Stimulated activated CD8-positive, alpha-beta memory T cell treated with anti-CD3 and anti-CD28 coated beads, Interleukin-4, amount 100 ng/mL, for 4 hours (primary cell): ENCODE results near the gene ACR.

ENCODE experiments used
- DNase-seq, 2 donors: peaks; one replicate each; pipeline ENCODE4 v3.0.0-alpha.2; 2020; ENCODE audit warnings: low read depth in 2 of 2, low spot score in 1 of 2

ACR gene

DNA sequence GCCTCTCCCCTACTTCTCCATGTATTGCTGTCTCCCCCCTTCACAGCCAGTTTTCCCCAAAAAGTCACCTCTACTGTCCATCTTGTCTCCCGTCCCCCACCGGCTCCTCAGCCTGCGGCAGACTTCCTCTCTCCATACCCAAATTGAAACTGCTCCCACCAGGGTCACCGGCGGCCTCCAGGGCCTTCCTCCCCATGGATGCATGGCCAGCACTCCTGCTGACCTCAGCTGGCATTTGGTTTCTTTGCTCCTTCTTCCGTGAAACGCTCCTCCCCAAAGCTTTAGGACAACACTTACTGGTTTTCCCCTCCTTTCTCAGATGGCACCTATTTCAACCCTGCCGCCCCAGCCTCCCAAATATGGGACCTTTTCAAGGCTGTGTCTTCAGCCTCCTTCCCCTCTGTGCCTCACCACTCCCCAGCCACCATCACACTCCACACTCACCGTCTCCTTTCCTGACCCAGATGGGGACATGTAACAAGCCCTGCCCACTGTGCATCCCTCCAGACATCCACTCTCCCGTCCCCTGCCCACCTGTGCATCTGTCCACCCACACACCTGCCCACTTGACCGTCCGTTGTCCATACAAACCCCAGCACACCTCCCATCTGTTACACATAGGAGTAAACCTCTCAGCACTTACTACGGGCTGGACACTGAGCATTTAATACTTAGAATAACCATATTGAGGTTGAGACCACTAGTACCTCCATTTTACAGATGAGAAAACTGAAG is 21.5 kb upstream of the ACR start:
- no peak for DNase-seq

DNA sequence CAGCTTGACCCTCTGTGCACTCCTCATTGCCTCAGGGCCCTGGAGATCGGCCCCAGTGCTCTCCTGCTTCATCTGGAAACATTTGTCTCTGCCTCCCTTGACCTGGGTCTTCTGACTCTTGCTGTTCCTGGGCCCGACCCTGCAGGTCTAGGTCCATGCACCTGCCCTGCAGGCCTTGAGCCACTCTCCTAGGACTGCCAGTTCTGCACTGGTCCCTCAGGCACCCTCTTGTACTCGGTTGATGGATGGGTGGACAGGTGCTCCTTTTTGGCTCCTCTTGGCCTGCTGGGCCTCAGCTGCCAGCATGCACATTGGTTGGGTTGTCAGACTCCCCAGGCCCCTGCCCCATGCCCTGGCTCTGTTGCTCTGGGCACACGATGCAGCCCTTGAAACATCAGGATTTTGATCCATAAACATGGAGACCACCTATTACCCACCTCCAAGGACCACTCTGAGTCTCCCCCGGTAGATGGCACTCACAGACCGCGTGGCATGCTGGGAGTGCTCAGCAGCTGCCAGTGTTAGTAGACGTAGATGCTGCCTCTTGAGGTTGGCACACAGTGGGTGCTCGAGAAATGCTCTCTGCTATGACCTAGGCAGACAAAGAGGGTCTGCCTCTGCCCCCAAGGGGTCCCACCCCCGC is 20.2 kb upstream of the ACR start:
- no peak for DNase-seq

- no peak for DNase-seq
Measured at GRCh38 chr22:50718352-50718709, 19.7 kb upstream of the ACR start.

DNA sequence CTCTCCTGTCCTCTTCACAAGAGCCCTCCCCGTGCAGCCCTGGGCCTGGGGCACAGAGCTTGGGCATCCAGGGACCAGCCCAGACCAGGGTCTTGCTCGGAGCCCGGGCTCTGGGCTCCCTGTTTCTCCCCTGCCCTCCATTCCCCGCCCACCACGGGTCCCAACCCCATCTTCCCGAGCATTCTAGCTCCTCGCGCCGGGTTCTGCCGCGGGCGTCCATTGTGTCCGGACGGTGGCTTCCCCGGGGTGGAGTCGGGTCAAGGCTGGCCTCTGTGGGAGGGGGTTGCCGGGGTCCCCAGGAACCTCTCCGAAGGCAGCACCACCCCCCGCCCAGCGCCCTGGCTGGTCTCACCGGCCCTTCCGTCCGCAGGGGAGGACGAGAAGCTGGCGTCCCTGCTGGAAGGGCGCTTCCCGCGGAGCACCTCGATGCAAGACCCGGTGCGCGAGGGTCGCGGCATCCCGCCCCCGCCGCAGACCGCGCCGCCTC is 18.1 kb upstream of the ACR start:
- no peak for DNase-seq

DNA sequence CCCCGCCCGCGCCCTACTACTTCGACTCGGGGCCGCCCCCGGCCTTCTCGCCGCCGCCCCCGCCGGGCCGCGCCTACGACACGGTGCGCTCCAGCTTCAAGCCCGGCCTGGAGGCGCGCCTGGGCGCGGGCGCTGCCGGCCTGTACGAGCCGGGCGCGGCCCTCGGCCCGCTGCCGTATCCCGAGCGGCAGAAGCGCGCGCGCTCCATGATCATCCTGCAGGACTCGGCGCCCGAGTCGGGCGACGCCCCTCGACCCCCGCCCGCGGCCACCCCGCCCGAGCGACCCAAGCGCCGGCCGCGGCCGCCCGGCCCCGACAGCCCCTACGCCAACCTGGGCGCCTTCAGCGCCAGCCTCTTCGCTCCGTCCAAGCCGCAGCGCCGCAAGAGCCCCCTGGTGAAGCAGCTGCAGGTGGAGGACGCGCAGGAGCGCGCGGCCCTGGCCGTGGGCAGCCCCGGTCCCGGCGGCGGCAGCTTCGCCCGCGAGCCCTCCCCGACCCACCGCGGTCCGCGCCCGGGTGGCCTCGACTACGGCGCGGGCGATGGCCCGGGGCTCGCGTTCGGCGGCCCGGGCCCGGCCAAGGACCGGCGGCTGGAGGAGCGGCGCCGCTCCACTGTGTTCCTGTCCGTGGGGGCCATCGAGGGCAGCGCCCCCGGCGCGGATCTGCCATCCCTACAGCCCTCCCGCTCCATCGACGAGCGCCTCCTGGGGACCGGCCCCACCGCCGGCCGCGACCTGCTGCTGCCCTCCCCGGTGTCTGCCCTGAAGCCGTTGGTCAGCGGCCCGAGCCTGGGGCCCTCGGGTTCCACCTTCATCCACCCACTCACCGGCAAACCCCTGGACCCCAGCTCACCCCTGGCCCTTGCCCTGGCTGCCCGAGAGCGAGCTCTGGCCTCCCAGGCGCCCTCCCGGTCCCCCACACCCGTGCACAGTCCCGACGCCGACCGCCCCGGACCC is 17.4 kb upstream of the ACR start:
- no peak for DNase-seq

DNA sequence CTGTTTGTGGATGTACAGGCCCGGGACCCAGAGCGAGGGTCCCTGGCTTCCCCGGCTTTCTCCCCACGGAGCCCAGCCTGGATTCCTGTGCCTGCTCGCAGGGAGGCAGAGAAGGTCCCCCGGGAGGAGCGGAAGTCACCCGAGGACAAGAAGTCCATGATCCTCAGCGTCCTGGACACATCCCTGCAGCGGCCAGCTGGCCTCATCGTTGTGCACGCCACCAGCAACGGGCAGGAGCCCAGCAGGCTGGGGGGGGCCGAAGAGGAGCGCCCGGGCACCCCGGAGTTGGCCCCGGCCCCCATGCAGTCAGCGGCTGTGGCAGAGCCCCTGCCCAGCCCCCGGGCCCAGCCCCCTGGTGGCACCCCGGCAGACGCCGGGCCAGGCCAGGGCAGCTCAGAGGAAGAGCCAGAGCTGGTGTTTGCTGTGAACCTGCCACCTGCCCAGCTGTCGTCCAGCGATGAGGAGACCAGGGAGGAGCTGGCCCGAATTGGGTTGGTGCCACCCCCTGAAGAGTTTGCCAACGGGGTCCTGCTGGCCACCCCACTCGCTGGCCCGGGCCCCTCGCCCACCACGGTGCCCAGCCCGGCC is 16.7 kb upstream of the ACR start:
- no peak for DNase-seq

- no peak for DNase-seq
Measured at GRCh38 chr22:50722048-50722701, 15.8 kb upstream of the ACR start.

DNA sequence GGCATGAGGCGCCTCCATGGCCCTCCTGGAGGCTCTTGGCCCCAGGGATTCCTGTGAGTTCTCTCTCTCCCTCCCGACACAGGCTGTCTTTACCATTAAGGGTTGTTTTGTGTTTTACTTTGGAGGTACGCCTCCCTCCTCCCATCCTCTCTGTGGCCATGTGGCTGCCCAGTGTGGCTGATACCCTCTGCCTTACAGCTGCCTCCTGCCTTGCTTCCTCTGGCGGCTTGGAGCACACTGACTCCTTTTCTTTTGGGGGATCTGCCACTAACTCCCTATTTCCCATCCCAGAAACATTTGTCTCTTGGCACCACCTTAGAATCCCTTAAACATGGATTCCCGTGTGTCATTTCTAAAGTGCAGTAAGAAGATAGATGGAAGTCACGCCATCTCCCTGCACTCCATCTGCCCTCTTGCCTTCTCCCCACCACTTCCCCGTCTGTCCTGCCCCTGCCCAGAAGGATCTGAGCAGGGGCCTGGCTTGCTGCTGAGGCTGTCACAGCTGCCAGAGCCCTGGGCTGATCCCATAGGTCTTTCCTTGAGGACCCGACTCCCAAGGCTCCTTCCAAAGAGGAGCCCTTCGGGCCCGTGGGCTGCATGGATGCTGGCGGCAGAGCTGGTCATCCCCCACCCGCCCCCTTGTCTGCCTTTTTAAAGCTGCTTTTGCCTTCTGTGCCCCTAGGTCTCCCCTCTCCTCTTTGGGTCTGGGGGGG is 15.1 kb upstream of the ACR start:
- DNase-seq: no peak

- DNase-seq: no peak
Measured at GRCh38 chr22:50723991-50724390, 14.0 kb upstream of the ACR start.

DNA sequence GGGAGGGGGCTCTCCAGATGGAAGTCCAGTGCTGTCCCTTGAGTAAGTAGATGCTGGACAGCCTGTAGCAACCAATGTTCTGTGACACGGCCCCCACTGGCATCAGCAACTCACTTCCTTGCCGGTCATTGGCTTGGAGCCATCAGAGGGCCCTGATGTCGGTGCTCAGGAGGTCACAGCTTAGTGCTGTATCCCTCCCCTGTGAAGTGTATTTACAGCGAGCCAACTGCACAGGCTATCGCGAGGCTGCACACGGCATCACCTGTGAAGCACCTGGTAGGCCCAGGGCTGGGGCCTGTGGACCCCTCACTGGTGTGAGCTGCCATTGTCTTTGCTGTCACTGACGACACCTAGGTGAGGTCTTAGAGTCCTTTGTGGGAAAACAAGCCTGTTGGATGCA is 13.4 kb upstream of the ACR start:
- no peak for DNase-seq

GRCh38 chr22:50725597-50725996 is 12.4 kb upstream of the ACR start:
- no peak for DNase-seq

DNA sequence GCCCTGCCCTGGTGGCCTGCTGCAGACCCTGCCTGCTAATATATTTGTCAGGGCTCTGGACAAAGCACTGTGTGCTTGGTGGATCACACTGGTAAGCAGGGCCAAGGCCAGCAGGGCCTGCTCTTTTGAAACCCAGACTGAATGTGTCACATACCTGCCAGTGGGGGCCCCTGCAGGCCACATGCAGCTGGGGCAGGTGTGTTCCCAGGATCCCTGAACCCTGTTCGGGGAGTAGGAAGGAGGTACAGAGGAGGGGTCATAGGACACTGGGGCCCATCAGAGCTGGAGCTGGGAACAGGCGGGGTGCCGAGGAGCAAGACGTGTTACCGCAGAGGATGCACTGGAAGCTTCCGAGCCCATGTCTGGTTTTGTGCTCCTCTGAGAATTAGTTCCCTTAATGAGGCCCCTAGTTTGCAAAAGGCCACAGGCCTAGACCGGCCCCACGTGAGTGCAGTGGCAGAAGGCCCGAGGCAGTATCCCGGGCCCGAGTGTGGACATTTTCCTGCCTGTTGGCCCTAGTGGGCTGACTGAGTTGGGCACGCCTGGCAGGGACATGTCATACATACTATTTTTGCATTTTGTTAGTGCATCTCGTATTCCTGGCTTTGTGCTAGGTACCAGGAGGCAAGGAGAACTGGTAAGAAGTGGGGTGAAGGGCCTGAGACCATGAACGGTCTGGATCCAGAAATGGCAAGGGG is 11.2 kb upstream of the ACR start:
- no peak for DNase-seq

DNA sequence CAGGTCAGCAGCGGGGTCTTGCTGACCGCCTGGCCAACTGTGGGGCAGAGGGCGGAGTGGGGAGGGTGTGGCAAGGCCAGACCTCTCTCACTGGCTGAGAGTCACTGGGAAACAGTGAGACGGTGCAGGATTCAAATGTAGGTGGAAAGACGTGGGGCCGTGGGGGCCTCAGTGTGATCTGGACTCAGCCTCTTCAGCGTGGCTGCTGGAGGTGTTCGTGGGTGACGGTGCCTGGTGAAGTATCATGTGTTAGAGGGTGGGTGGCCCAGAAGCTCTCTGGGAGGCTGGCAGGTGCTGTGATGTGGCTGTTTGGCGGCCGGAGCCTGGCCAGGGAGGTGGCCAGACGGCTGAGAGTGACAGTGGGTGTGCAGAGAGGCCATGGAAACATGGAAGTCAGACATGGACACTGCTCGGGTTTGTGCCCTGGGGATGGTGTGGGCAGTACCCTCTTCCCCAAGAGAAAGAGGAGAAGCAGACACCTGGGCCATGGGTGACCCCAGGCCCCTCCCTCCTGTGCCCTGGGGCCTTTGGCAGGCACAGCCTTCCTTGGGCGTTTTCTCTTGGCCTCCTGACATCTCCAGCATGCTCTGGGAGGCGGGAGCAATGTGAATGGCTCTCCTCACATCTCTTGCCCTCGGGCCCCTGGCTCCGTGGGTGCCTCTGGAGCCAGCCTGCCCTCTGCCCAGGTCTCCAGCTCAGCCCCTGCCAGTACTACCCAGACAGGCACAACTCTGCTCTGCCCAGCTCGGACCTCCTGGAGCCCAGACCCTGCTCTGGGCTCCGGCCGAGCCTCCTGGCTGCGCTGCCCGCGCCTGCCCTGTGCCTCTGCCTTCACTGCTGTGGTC is 10.1 kb upstream of the ACR start:
- no peak for DNase-seq

GRCh38 chr22:50728523-50728931 is 9.5 kb upstream of the ACR start:
- no peak for DNase-seq

GRCh38 chr22:50729391-50730012 is 8.5 kb upstream of the ACR start:
- DNase-seq: no peak

- DNase-seq: no peak
Measured at GRCh38 chr22:50730013-50730891, 7.8 kb upstream of the ACR start.

GRCh38 chr22:50730941-50731661 is 6.9 kb upstream of the ACR start:
- DNase-seq: no peak
